IMR-90 (cell line): Measurements from ENCODE around the gene CLRN1. TPM values are rescaled to one million over a fixed set of nuclear protein-coding genes. Genes with fewer than 3 reads are reported as not detected.

Experiments
- ATAC-seq: fragments of 200-7000 bp; cut with Tn5 transposase; 2 replicates; pipeline ENCODE4 v1.9.1; 2020; ENCODE audit warnings: low read depth, mild to moderate bottlenecking, moderate library complexity
- BruUV-seq: library from RNA; stranded (reverse); fragments of 400-500 nt; replicated peaks from 2 replicates; lab custom pipeline; 2021; lab: Mats Ljungman, UMichigan
- CTCF ChIA-PET: fragments of 300-600 bp; formaldehyde crosslinking; extraction: SDS; loops from one replicate; lab custom pipeline; 2021; ENCODE audit warnings: antibody characterized with exemption; lab: Yijun Ruan, JAX
- POLR2A ChIA-PET: fragments of 300-600 bp; sonication (Branson Sonifier 250); formaldehyde crosslinking; loops from one replicate; lab custom pipeline; 2022; ENCODE audit warnings: antibody characterized with exemption; ENCODE audit not compliant: unreplicated experiment; lab: Charles Lee
- DNase-seq: peaks from one replicate; pipeline ENCODE4 v3.0.0; 2013
- H2AFZ ChIP-seq: replicated peaks from 2 replicates; pipeline ENCODE3; 2013; ENCODE audit warnings: low read length, mild to moderate bottlenecking; ENCODE audit not compliant: poor library complexity
- H2AK5ac ChIP-seq: 2 replicates; pipeline ENCODE4 v1.6.1; 2013; ENCODE audit warnings: low read depth, low read length, inconsistent platforms
- H2AK9ac ChIP-seq: replicated peaks from 2 replicates; pipeline ENCODE3; 2013; ENCODE audit warnings: mild to moderate bottlenecking, low read depth, low read length, moderate library complexity; ENCODE audit not compliant: poor library complexity
- H2BK120ac ChIP-seq: 2 replicates; pipeline ENCODE4 v1.6.1; 2013; ENCODE audit warnings: low read depth, low read length, inconsistent platforms
- H2BK15ac ChIP-seq: 3 replicates; pipeline ENCODE4 v1.6.1; 2013; ENCODE audit warnings: low read depth, low read length, inconsistent platforms
- H2BK20ac ChIP-seq: 2 replicates; pipeline ENCODE4 v1.6.1; 2013; ENCODE audit warnings: low read depth, mild to moderate bottlenecking, inconsistent platforms, low read length, moderate library complexity
- H2BK5ac ChIP-seq: 2 replicates; pipeline ENCODE4 v1.6.1; 2013; ENCODE audit warnings: mild to moderate bottlenecking, low read depth, low read length, inconsistent platforms; ENCODE audit not compliant: poor library complexity, severe bottlenecking
- H3K14ac ChIP-seq: replicated peaks from 2 replicates; pipeline ENCODE4 v1.6.1; 2013; ENCODE audit warnings: low read depth, low read length, inconsistent platforms
- H3K18ac ChIP-seq: 2 replicates; pipeline ENCODE4 v1.6.1; 2013; ENCODE audit warnings: low read depth, low read length, control low read depth
- H3K23ac ChIP-seq: 2 replicates; pipeline ENCODE4 v1.6.1; 2013; ENCODE audit warnings: low read depth, low read length, inconsistent platforms
- H3K27ac ChIP-seq: 2 replicates; pipeline ENCODE4 v1.5.1; 2013; ENCODE audit warnings: mild to moderate bottlenecking, control low read depth, low read length; ENCODE audit not compliant: insufficient read depth
- H3K27me3 ChIP-seq: 2 replicates; pipeline ENCODE4 v1.6.1; 2013; ENCODE audit warnings: low read length; ENCODE audit not compliant: control insufficient read depth, insufficient read depth
- H3K36me3 ChIP-seq: 2 replicates; pipeline ENCODE4 v1.6.1; 2013; ENCODE audit warnings: low read length, mixed read lengths; ENCODE audit not compliant: control insufficient read depth, insufficient read depth
- H3K4ac ChIP-seq: 2 replicates; pipeline ENCODE4 v1.6.1; 2013; ENCODE audit warnings: low read depth, low read length, inconsistent platforms
- H3K4me1 ChIP-seq: 2 replicates; pipeline ENCODE4 v1.6.1; 2013; ENCODE audit warnings: low read length, mixed read lengths; ENCODE audit not compliant: control insufficient read depth, insufficient read depth
- H3K4me2 ChIP-seq: 2 replicates; pipeline ENCODE4 v1.6.1; 2013; ENCODE audit warnings: low read depth, mild to moderate bottlenecking, control low read depth, low read length, moderate library complexity
- H3K4me3 ChIP-seq: 2 replicates; pipeline ENCODE4 v1.5.1; 2013; ENCODE audit warnings: low read depth, mild to moderate bottlenecking, control low read depth, low read length, moderate library complexity; ENCODE audit not compliant: insufficient read depth
- H3K56ac ChIP-seq: 2 replicates; pipeline ENCODE4 v1.6.1; 2013; ENCODE audit warnings: low read length, inconsistent platforms; ENCODE audit not compliant: insufficient read depth; ENCODE audit errors: extremely low read depth
- H3K79me1 ChIP-seq, 2 experiments: 2 replicates each; pipeline ENCODE4 v1.6.1; 2013; ENCODE audit warnings: low read length in 2 of 2, inconsistent platforms in 1 of 2, low read depth in 1 of 2
- H3K9ac ChIP-seq: 2 replicates; pipeline ENCODE4 v1.6.1; 2013; ENCODE audit warnings: low read depth, low read length, control low read depth
- H3K9me1 ChIP-seq: 2 replicates; pipeline ENCODE4 v1.6.1; 2013; ENCODE audit warnings: low read length, inconsistent platforms; ENCODE audit not compliant: insufficient read depth
- H3K9me3 ChIP-seq: 2 replicates; pipeline ENCODE4 v1.6.1; 2013; ENCODE audit warnings: low read length; ENCODE audit not compliant: control insufficient read depth, insufficient read depth
- H4K20me1 ChIP-seq: 2 replicates; pipeline ENCODE4 v1.6.1; 2013; ENCODE audit warnings: low read length, inconsistent platforms; ENCODE audit not compliant: insufficient read depth
- H4K5ac ChIP-seq: 2 replicates; pipeline ENCODE4 v1.6.1; 2013; ENCODE audit warnings: mild to moderate bottlenecking, low read depth, low read length, control low read depth
- H4K8ac ChIP-seq, 2 experiments: 2 replicates each; pipeline ENCODE4 v1.6.1; 2013; ENCODE audit warnings: low read depth in 2 of 2, low read length in 2 of 2, control low read depth in 1 of 2, inconsistent platforms in 1 of 2
- H4K91ac ChIP-seq: 2 replicates; pipeline ENCODE4 v1.6.1; 2013; ENCODE audit warnings: low read depth, low read length, inconsistent platforms; ENCODE audit not compliant: insufficient read depth
- BHLHE40 ChIP-seq: fragments of 150-350 bp; IDR thresholded peaks from 2 replicates; pipeline ENCODE4 v1.6.1; 2016; ENCODE audit warnings: mild to moderate bottlenecking, low read depth, low read length
- CEBPB ChIP-seq: IDR thresholded peaks from 2 replicates; pipeline ENCODE4 v1.6.1; 2012; ENCODE audit warnings: low read depth, low read length, improper control_type of control experiment
- CHD1 ChIP-seq: IDR thresholded peaks from 2 replicates; pipeline ENCODE4 v1.6.1; 2012; ENCODE audit warnings: low read depth, low read length, improper control_type of control experiment
- MAFK ChIP-seq: IDR thresholded peaks from 2 replicates; pipeline ENCODE4 v1.6.1; 2012; ENCODE audit warnings: low read depth, low read length, improper control_type of control experiment
- MAZ ChIP-seq: IDR thresholded peaks from 2 replicates; pipeline ENCODE4 v1.6.1; 2012; ENCODE audit warnings: low read depth, mild to moderate bottlenecking, low read length, improper control_type of control experiment, moderate library complexity, borderline replicate concordance
- MXI1 ChIP-seq: IDR thresholded peaks from 2 replicates; pipeline ENCODE4 v1.6.1; 2012; ENCODE audit warnings: low read depth, mild to moderate bottlenecking, low read length, moderate library complexity, borderline replicate concordance
- POLR2A ChIP-seq: IDR thresholded peaks from 2 replicates; pipeline ENCODE4 v1.6.1; 2012; ENCODE audit warnings: mild to moderate bottlenecking, low read depth, low read length
- RCOR1 ChIP-seq: IDR thresholded peaks from 2 replicates; pipeline ENCODE4 v1.6.1; 2012; ENCODE audit warnings: mild to moderate bottlenecking, low read length, improper control_type of control experiment; ENCODE audit not compliant: insufficient replicate concordance
- RFX5 ChIP-seq: IDR thresholded peaks from 2 replicates; pipeline ENCODE4 v1.8.0; 2012; ENCODE audit warnings: low read depth, mild to moderate bottlenecking, low read length, moderate library complexity
- SMC3 ChIP-seq: fragments of 150-350 bp; IDR thresholded peaks from 2 replicates; pipeline ENCODE4 v1.6.1; 2016; ENCODE audit warnings: low read depth, mild to moderate bottlenecking, antibody characterized with exemption, low read length, moderate library complexity
- USF2 ChIP-seq: fragments of 150-350 bp; IDR thresholded peaks from 2 replicates; pipeline ENCODE4 v1.6.1; 2017; ENCODE audit warnings: mild to moderate bottlenecking, antibody characterized with exemption, low read length, low read depth
- dilution Hi-C: fragments of 300-500 bp; cut with HindIII; formaldehyde crosslinking; loops from one replicate; pipeline ENCODE4 v1.14.3; 2018; ENCODE audit warnings: low sequenced_read_pairs; ENCODE audit not compliant: unreplicated experiment
- in situ Hi-C: fragments of 300-500 bp; cut with MboI; formaldehyde crosslinking; loops from 3 replicates; pipeline ENCODE4 v1.14.3; 2019; ENCODE audit warnings: low sequenced_read_pairs, inconsistent platforms, mixed read lengths
- intact Hi-C: fragments of 100-400 bp; cut with micrococcal nuclease; formaldehyde crosslinking; loops from 2 replicates; pipeline ENCODE4 v1.10.0; 2022
- polyA plus RNA-seq, 3 experiments: library from polyadenylated mRNA; depleted of rRNA; stranded (reverse); fragments of >200 nt; gene quantifications; 2 replicates each; pipeline ENCODE4 v1.2.3, GENCODE V29; 2012; ENCODE audit warnings: low replicate concordance in 1 of 3
- total RNA-seq: library from RNA; depleted of rRNA; stranded (reverse); fragments of >200 nt; gene quantifications from 2 replicates; pipeline ENCODE4 v1.2.3, GENCODE V29; 2012

CLRN1 gene
- total and polyA plus RNA-seq, 2 of the 4 experiments (the other 2 are of a cell fraction): not detected

- dilution Hi-C loops: no loop called here
- Histone ChIP-seq H4K8ac (no peak overlapping the region), H2AK5ac (no peak overlapping the region), H2AK9ac (no peak overlapping the region), H3K36me3 (no peaks in the 10 kb centered on the region), H3K4me2 (no peak overlapping the region), H2BK5ac (no peak overlapping the region), H2BK20ac (no peak overlapping the region), H3K4me1 (no peaks in the 10 kb centered on the region), H3K9me1 (no peaks in the 10 kb centered on the region), H2BK120ac (no peak overlapping the region), H3K4ac (no peak overlapping the region), H3K14ac (no peak overlapping the region), H3K79me1 (no peaks in the 10 kb centered on the region), H3K23ac (no peak overlapping the region), H4K91ac (no peak overlapping the region), H3K27ac (no peak overlapping the region), H4K5ac (no peak overlapping the region), H3K27me3 (peaks cover 6% of the 10 kb centered on the region), H3K4me3 (no peak overlapping the region), H3K9me3 (no peaks in the 10 kb centered on the region), H4K20me1 (no peaks in the 10 kb centered on the region), H2AFZ (no peak overlapping the region), H3K9ac (no peak overlapping the region), H2BK15ac (no peak overlapping the region), H3K18ac (no peak overlapping the region), H3K56ac (no peak overlapping the region)
- DNase-seq (no peak), ATAC-seq (no peak)
- in situ Hi-C loops: no loop called here
- intact Hi-C loops: no loop called here
- no TSS peak for BruUV-seq
- ChIA-PET CTCF (no interaction called here), POLR2A (no interaction called here)
- no peak for TF ChIP-seq SMC3
- TF ChIP-seq RCOR1: no peak
- no peak for TF ChIP-seq MAZ
- TF ChIP-seq CEBPB: no peak
- no peak for TF ChIP-seq CHD1
- no peak for TF ChIP-seq MXI1
- no peak for TF ChIP-seq BHLHE40
- no peak for TF ChIP-seq POLR2A
- TF ChIP-seq MAFK: no peak
- TF ChIP-seq USF2: no peak
- no peak for TF ChIP-seq RFX5
Observed at GRCh38 chr3:150984066-150984465, 11.5 kb upstream of the CLRN1 start.
